Astrocyte (in vitro differentiated cells and primary cell): ENCODE data around the gene CTNND2.

Experiments
- CTCF ChIP-seq: IDR thresholded peaks from 2 replicates; pipeline ENCODE4 v1.5.1; 2011; ENCODE audit warnings: low read depth, mild to moderate bottlenecking, inconsistent platforms, low read length, moderate library complexity; ENCODE audit not compliant: insufficient read depth
- EZH2 ChIP-seq: IDR thresholded peaks from 2 replicates; pipeline ENCODE4 v1.6.1; 2012; ENCODE audit warnings: mild to moderate bottlenecking, low read length, inconsistent platforms; ENCODE audit not compliant: insufficient read depth

- TF ChIP-seq CTCF (no peak), EZH2 (no peak)
Measured at GRCh38 chr5:11252523-11252922, 651.7 kb downstream of the CTNND2 start.
